Activated CD4-positive, alpha-beta T cell treated with anti-CD3 and anti-CD28 coated beads, Interleukin-2, amount 50 U/mL, for 16 hours (primary cell): Measurements from ENCODE around the gene RFX8.
"Not testable (repeated sequence)": the region's sequence is repeated elsewhere in the genome, so short reads cannot be mapped to it uniquely, and the experiment has no call there.

Experiments
- DNase-seq: peaks from one replicate; pipeline ENCODE4 v3.0.0-alpha.2; 2020

RFX8 gene

DNA sequence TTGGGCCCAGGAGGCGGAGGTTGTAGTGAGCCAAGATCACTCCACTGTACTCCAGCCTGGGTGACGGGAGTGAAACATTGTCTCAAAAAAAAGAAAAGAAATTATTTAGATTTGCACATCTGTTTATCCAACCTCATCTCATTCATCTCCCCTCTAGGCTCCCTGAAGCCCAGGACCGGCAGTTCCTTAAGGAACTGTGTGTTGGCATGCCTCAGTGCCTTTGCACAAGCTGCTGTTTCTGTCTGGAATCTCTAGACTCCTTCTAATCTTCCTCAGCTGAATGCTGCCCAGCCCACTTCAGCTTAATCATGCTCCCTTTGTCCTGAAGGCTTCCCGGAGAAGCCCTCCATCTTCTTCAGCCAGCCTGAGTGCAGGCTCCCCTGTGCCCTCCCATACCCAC is 10.9 kb upstream of the RFX8 start:
- no peak for DNase-seq

- no peak for DNase-seq
These were observed 5.9 kb upstream of the RFX8 start for GRCh38 chr2:101480764-101481163.

- DNase-seq = no peak
These were observed 4.9 kb upstream of the RFX8 start for GRCh38 chr2:101479810-101480209.

DNA sequence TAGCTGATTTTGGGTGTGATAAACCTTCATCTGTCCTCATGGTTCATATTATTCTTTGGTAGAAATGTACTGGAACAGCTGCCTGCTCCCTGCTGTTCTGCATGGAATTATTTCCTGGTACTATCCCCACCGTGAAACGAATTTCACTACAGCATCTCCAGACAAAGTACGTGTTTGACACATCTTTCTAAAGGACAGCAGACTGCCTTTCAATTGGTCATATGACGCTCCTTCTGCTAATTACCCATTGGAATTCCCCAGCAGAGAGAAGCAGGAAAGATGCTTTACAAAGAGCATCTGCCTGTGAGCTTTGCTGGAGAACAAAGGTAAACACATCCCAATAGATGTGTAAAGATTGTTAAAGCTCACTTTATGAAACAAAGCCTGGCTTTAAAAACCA is 4.4 kb upstream of the RFX8 start:
- DNase-seq = no peak

- no peak for DNase-seq
These were observed 3.5 kb upstream of the RFX8 start for GRCh38 chr2:101478181-101479001.

GRCh38 chr2:101477556-101477955 is 2.6 kb upstream of the RFX8 start:
- DNase-seq = no peak

GRCh38 chr2:101476605-101477208 is 1.8 kb upstream of the RFX8 start:
- DNase-seq = peak; percentile 12

- peak; percentile 64 for DNase-seq
These were observed 806 bp downstream of the RFX8 start for GRCh38 chr2:101473911-101474701.

DNA sequence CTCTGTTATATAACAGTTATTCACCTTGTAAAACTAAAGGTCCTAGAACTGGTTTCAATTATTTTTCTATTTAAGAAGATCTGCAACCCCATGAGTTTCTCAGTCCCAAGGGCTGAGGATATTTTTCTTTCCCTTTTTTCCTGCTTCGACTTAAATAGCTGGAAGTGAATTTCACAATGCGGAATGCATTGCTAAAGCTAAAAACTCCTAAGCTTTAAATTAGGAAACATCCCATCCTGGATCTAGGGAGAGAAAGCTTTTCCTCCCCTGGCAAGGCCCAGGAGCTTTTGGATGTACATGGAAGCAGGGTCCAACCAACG is 1.4 kb downstream of the RFX8 start:
- no peak for DNase-seq

GRCh38 chr2:101469863-101470262 is 5.0 kb downstream of the RFX8 start:
- no peak for DNase-seq

- no peak for DNase-seq
These were observed 7.6 kb downstream of the RFX8 start for GRCh38 chr2:101467306-101467705.

DNA sequence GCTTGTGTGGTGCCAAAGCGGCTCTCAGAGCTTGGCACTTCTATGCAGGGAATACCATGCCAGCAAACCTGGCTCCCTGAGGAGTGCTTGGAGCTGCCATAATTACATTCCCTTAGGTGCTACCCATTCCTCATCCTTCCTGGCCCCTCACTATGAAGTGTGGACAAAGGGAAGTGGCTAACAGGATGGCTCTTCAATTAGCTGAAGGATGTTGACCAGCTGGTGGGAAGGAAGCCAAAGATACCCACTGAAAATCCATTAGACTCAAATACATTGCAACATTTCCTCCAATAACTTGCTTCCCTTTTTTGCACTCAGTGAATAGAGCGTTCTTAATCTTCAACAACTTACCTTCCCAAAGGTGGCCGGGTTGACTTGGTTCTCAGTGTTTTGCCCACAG is 8.5 kb downstream of the RFX8 start:
- DNase-seq = no peak

GRCh38 chr2:101464841-101465240 is 10.1 kb downstream of the RFX8 start:
- no peak for DNase-seq

GRCh38 chr2:101463911-101464641 is 10.8 kb downstream of the RFX8 start:
- no peak for DNase-seq

- no peak for DNase-seq
These were observed 11.5 kb downstream of the RFX8 start for GRCh38 chr2:101463421-101463820.

- DNase-seq = no peak
These were observed 13.5 kb downstream of the RFX8 start for GRCh38 chr2:101461381-101461780.

DNA sequence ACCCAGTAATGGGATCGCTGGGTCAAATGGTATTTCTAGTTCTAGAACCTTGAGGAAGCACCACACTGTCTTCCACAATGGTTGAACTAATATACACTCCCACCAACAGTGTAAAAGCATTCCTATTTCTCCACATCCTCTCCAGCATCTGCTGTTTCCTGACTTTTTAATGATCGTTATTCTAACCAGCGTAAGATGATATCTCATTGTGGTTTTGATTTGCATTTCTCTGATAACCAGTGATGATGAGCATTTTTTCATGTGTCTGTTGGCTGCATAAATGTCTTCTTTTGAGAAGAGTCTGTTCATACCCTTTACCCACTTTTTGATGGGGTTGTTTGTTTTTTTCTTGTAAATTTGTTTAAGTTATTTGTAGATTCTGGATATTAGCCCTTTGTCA is 20.5 kb downstream of the RFX8 start:
- not testable (repeated sequence) for DNase-seq

DNA sequence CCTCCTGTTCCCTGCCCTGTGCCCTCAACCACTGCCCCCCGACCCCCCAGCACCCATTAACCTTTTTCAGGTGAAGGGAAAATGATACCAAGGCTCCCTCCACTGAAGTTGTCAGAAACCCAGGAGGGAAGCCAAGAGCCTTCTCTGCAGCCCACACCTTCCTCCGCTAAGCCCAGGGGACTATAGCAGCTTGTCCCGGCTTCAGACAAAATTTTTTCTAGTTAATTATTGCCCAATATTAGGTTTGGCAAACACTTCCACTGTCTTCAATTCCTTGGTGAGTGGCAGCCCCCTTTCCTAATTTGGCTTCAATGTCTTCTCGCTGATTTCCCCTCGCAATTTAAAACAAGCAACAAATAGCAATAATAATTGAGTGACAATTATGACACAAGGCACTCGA is 23.9 kb downstream of the RFX8 start:
- DNase-seq = no peak

DNA sequence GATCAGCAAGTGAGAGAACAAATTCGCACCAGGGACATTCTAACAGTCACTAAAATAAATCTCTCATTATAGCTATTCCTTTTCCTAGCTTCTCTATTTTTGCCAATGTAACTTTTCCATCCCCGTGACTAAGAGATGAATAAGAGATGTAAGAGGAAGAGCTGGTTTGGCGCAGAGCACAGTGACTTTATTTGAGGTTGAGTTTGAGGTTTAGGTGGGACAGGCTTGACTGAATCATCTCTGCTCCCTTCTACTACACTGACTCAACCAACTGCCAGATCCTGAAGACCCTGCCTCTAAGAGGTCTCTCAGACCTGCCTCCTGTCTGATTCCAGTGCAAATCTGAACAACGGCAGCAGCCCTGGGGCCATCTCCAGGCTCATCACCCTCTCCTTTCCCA is 28.0 kb downstream of the RFX8 start:
- DNase-seq = peak; percentile 48

DNA sequence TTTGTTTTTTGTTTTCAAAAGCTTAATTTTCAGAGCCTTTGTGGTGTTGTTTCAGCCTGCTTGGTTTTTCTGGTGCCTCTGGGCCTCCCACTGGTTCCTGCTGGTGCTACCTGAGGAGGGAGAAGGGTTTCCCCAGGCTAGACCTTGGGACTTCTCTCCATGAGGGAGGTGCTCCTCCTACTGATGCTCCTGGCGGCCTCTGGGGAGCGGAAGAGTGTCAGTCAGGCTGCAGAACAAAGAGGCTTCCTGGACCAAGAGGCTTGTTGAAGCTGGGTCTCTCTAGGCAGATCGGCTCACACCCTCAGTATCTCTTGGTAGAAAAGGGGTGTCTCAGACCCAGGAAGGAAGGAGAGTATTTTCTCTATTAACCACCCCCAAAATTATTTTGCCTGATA is 32.2 kb downstream of the RFX8 start:
- DNase-seq = no peak

GRCh38 chr2:101442042-101442666 is 32.8 kb downstream of the RFX8 start:
- peak; percentile 16 for DNase-seq

- no peak for DNase-seq
These were observed 34.7 kb downstream of the RFX8 start for GRCh38 chr2:101440127-101440738.
